ENCODE results near the gene FAM185A.
"Not testable (repeated sequence)": the region's sequence is repeated elsewhere in the genome, so short reads cannot be mapped to it uniquely, and the experiment has no call there.

Gene FAM185A

GRCh38 chr7:102748605-102749444 is at the start of gene FAM185A:
Gene FAM185A (plus strand): TSS chr7:102748999. CDS start chr7:102749208, 209 bp downstream.
- in situ Hi-C loops (cut with MboI; ENCODE audit: low sequenced_read_pairs), result not testable (repeated sequence)

GRCh38 chr7:102713011-102713690 is 35.6 kb upstream of the FAM185A start:
- in situ Hi-C loops (cut with MboI; ENCODE audit: low sequenced_read_pairs), result not testable (repeated sequence)

- in situ Hi-C loops (cut with MboI; ENCODE audit: low sequenced_read_pairs), result not testable (repeated sequence)
Observed at GRCh38 chr7:102713691-102714080, 35.1 kb upstream of the FAM185A start.

GRCh38 chr7:102714774-102715522 is 33.9 kb upstream of the FAM185A start:
- in situ Hi-C loops (cut with MboI; ENCODE audit: low sequenced_read_pairs), result not testable (repeated sequence)

GRCh38 chr7:102715718-102716117 is 33.1 kb upstream of the FAM185A start:
- in situ Hi-C loops (cut with MboI; ENCODE audit: low sequenced_read_pairs), result not testable (repeated sequence)

- in situ Hi-C loops (cut with MboI; ENCODE audit: low sequenced_read_pairs), result not testable (repeated sequence)
Observed at GRCh38 chr7:102718491-102718890, 30.3 kb upstream of the FAM185A start.

GRCh38 chr7:102726170-102726569 is 22.6 kb upstream of the FAM185A start:
- in situ Hi-C loops (cut with MboI; ENCODE audit: low sequenced_read_pairs), result not testable (repeated sequence)

- in situ Hi-C loops (cut with MboI; ENCODE audit: low sequenced_read_pairs), result not testable (repeated sequence)
Observed at GRCh38 chr7:102729670-102730069, 19.1 kb upstream of the FAM185A start.

- in situ Hi-C loops (cut with MboI; ENCODE audit: low sequenced_read_pairs), result not testable (repeated sequence)
Observed at GRCh38 chr7:102730431-102730830, 18.4 kb upstream of the FAM185A start.

- in situ Hi-C loops (cut with MboI; ENCODE audit: low sequenced_read_pairs), result not testable (repeated sequence)
Observed at GRCh38 chr7:102742002-102742771, 6.6 kb upstream of the FAM185A start.

GRCh38 chr7:102743861-102744260 is 4.9 kb upstream of the FAM185A start:
- in situ Hi-C loops (cut with MboI; ENCODE audit: low sequenced_read_pairs), result not testable (repeated sequence)

- in situ Hi-C loops (cut with MboI; ENCODE audit: low sequenced_read_pairs), result not testable (repeated sequence)
Observed at GRCh38 chr7:102745494-102746288, 3.1 kb upstream of the FAM185A start.

- in situ Hi-C loops (cut with MboI; ENCODE audit: low sequenced_read_pairs), result not testable (repeated sequence)
Observed at GRCh38 chr7:102749445-102749786, 617 bp downstream of the FAM185A start.

GRCh38 chr7:102758227-102758626 is 9.4 kb downstream of the FAM185A start:
- in situ Hi-C loops (cut with MboI; ENCODE audit: low sequenced_read_pairs), result not testable (repeated sequence)

GRCh38 chr7:102759934-102760333 is 11.1 kb downstream of the FAM185A start:
- in situ Hi-C loops (cut with MboI; ENCODE audit: low sequenced_read_pairs), result not testable (repeated sequence)

- in situ Hi-C loops (cut with MboI; ENCODE audit: low sequenced_read_pairs), result not testable (repeated sequence)
Observed at GRCh38 chr7:102761234-102761633, 12.4 kb downstream of the FAM185A start.

GRCh38 chr7:102763295-102763905 is 14.6 kb downstream of the FAM185A start:
- in situ Hi-C loops (cut with MboI; ENCODE audit: low sequenced_read_pairs), result not testable (repeated sequence)

- in situ Hi-C loops (cut with MboI; ENCODE audit: low sequenced_read_pairs), result not testable (repeated sequence)
Observed at GRCh38 chr7:102769657-102770192, 20.9 kb downstream of the FAM185A start.

- in situ Hi-C loops (cut with MboI; ENCODE audit: low sequenced_read_pairs), result not testable (repeated sequence)
Observed at GRCh38 chr7:102770467-102770866, 21.7 kb downstream of the FAM185A start.

All from hTERT RPE-1 (cell line).